SU-DHL-6 (cell line): ENCODE data around the gene PTPN14.

ENCODE experiments used
- EZH2phosphoT487 ChIP-seq: fragments of 200-600 bp; sonication (generic), shearing (Covaris generic); conservative IDR thresholded peaks from 2 replicates; pipeline ENCODE4 v1.6.1; 2018; ENCODE audit warnings: mild to moderate bottlenecking, antibody characterized with exemption, low read length, moderate library complexity, mixed read lengths
- TF ChIP-seq, protein P1 (sequence below): fragments of 200-600 bp; sonication (generic); IDR thresholded peaks from one replicate; pipeline ENCODE4 v1.5.1; 2017; ENCODE audit warnings: antibody characterized with exemption, mild to moderate bottlenecking, low read length, moderate library complexity; ENCODE audit not compliant: insufficient read depth, poor library complexity, severe bottlenecking

DNA sequence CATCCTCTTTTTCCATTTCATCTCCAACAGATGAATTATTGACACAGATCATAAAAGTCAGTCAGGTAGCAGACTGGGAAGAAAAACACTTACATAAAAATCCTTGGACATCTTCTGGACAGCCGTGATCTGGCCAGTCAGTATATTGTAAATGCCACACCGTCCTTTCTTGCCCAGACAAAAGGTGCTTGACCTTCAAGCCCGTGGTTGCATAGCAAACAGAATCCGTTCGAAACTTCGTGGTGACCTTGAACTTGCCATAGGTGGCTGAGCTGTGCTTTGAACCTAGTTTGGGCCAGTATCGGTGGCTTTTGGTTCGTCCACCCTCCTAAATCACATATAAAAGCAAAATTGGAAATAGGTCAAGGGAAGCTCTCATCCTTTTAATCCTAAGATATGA lies 182.0 kb downstream of the PTPN14 start:
- TF ChIP-seq, protein P1, sequence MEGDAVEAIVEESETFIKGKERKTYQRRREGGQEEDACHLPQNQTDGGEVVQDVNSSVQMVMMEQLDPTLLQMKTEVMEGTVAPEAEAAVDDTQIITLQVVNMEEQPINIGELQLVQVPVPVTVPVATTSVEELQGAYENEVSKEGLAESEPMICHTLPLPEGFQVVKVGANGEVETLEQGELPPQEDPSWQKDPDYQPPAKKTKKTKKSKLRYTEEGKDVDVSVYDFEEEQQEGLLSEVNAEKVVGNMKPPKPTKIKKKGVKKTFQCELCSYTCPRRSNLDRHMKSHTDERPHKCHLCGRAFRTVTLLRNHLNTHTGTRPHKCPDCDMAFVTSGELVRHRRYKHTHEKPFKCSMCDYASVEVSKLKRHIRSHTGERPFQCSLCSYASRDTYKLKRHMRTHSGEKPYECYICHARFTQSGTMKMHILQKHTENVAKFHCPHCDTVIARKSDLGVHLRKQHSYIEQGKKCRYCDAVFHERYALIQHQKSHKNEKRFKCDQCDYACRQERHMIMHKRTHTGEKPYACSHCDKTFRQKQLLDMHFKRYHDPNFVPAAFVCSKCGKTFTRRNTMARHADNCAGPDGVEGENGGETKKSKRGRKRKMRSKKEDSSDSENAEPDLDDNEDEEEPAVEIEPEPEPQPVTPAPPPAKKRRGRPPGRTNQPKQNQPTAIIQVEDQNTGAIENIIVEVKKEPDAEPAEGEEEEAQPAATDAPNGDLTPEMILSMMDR = no peak
- no peak for TF ChIP-seq EZH2phosphoT487
